Thoracic aorta (tissue), 2 donors: ENCODE data around the gene SLC39A10. TPM values are rescaled to one million over a fixed set of nuclear protein-coding genes. Genes with fewer than 3 reads are reported as not detected.

Experiments
- ATAC-seq: fragments of 150-250 bp; one replicate; pipeline ENCODE4 v1.8.0; 2017; ENCODE audit warnings: low read depth; ENCODE audit not compliant: insufficient number of reproducible peaks, low FRiP score
- DNase-seq: peaks from one replicate; pipeline ENCODE4 v3.0.0-alpha.2; 2020; ENCODE audit warnings: low spot score
- H3K27ac ChIP-seq, 2 donors: fragments of 200-600 bp; sonication (generic); 1 replicate in 1 of 2; 2 replicates in 1 of 2; pipeline ENCODE4 v1.5.1; 2016; ENCODE audit warnings: mild to moderate bottlenecking in 2 of 2, moderate library complexity in 2 of 2
- H3K27me3 ChIP-seq: fragments of 200-600 bp; sonication (generic); replicated peaks from 2 replicates; pipeline ENCODE4 v1.6.0; 2016; ENCODE audit warnings: mild to moderate bottlenecking; ENCODE audit not compliant: insufficient read depth
- H3K36me3 ChIP-seq: fragments of 200-600 bp; sonication (generic); one replicate; pipeline ENCODE4 v1.5.1; 2016
- H3K4me1 ChIP-seq, 2 donors: fragments of 200-600 bp; sonication (generic); 1 replicate in 1 of 2; 2 replicates in 1 of 2; pipeline versions ENCODE4 v1.5.1 to v1.6.0; 2016; ENCODE audit warnings: low read depth in 2 of 2, mild to moderate bottlenecking in 1 of 2; ENCODE audit not compliant: control insufficient read depth in 1 of 2
- H3K4me3 ChIP-seq: fragments of 200-600 bp; sonication (generic); 2 replicates; pipeline ENCODE4 v1.5.1; 2016; ENCODE audit warnings: mild to moderate bottlenecking
- H3K9me3 ChIP-seq: fragments of 200-600 bp; sonication (generic); 2 replicates; pipeline ENCODE4 v1.5.1; 2016
- total RNA-seq, 2 donors: library from RNA; depleted of rRNA; stranded (reverse); fragments of >200 nt; gene quantifications; one replicate each; pipeline versions ENCODE4 v1.1.0 to v1.2.3, GENCODE V29; 2016
- TF ChIP-seq, protein P1 (sequence below): fragments of 200-600 bp; sonication (generic); IDR thresholded peaks from one replicate; pipeline ENCODE4 v1.5.1; 2019; ENCODE audit warnings: antibody characterized with exemption

SLC39A10 gene
- total RNA-seq, 2 donors from 2014 or later = 12.5 to 13.1 TPM

DNA sequence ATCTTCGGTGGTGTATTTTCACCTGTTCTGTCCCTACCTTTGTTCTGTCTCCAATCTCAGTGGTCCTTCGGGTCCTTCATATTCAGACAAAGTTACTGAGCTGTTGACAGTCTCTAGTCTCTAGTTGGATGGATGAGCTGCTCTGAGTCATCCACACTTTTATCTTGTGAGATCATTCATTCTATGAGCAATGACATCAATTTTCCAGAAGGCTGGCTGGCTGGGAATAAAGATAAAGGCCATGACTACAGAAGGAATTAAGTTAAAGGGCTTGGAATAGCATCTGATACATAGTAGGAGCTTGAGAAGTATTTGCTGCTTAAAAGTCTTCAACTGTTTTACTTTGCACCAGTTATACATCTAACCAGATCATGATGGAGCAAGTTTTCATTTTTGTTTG, 43.1 kb upstream of the SLC39A10 start:
- Histone ChIP-seq H3K4me1 (peaks cover 10 to 14% of the 10 kb centered on the region in 2 donors), H3K27me3 (no peaks in the 10 kb centered on the region), H3K36me3 (no peaks in the 10 kb centered on the region), H3K27ac (no peak overlapping the region), H3K4me3 (no peak overlapping the region), H3K9me3 (no peaks in the 10 kb centered on the region)
- TF ChIP-seq, protein P1, sequence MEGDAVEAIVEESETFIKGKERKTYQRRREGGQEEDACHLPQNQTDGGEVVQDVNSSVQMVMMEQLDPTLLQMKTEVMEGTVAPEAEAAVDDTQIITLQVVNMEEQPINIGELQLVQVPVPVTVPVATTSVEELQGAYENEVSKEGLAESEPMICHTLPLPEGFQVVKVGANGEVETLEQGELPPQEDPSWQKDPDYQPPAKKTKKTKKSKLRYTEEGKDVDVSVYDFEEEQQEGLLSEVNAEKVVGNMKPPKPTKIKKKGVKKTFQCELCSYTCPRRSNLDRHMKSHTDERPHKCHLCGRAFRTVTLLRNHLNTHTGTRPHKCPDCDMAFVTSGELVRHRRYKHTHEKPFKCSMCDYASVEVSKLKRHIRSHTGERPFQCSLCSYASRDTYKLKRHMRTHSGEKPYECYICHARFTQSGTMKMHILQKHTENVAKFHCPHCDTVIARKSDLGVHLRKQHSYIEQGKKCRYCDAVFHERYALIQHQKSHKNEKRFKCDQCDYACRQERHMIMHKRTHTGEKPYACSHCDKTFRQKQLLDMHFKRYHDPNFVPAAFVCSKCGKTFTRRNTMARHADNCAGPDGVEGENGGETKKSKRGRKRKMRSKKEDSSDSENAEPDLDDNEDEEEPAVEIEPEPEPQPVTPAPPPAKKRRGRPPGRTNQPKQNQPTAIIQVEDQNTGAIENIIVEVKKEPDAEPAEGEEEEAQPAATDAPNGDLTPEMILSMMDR = no peak
- no peak for ATAC-seq
- no peak for DNase-seq

DNA sequence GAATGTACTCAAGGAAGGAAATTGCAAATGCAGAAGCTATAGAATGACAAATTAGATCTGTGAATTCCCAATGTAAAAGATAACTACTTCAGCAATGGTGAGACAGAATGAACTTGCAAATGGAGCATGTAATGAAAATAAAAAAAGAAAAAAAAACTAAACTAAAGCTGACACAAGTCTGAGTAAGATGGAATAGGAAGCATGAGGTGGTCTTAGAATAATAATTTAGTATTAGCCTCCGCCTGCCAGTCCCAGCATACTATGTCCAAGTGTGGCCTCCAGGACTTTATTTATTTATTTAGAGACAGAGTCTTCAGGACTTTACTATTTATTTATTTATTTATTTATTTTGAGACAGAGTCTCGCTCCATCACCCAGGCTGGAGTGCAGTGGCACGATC, 37.4 kb upstream of the SLC39A10 start:
- H3K27ac ChIP-seq = no peak overlapping the region
- no peaks in the 10 kb centered on the region for H3K9me3 ChIP-seq
- H3K36me3 ChIP-seq = no peaks in the 10 kb centered on the region
- TF ChIP-seq, protein P1 = no peak
- DNase-seq (no peak), ATAC-seq (no peak)
- no peaks in the 10 kb centered on the region for H3K27me3 ChIP-seq
- H3K4me1 ChIP-seq = no peaks in the 10 kb centered on the region
- H3K4me3 ChIP-seq = no peak overlapping the region

GRCh38 chr2:195620501-195620900, 36.5 kb upstream of the SLC39A10 start:
- TF ChIP-seq, protein P1 = no peak
- no peaks in the 10 kb centered on the region for H3K9me3 ChIP-seq
- no peaks in the 10 kb centered on the region for H3K4me1 ChIP-seq
- no peak overlapping the region for H3K27ac ChIP-seq
- no peak overlapping the region for H3K4me3 ChIP-seq
- DNase-seq = no peak
- no peaks in the 10 kb centered on the region for H3K27me3 ChIP-seq
- ATAC-seq = no peak
- H3K36me3 ChIP-seq = no peaks in the 10 kb centered on the region

DNA sequence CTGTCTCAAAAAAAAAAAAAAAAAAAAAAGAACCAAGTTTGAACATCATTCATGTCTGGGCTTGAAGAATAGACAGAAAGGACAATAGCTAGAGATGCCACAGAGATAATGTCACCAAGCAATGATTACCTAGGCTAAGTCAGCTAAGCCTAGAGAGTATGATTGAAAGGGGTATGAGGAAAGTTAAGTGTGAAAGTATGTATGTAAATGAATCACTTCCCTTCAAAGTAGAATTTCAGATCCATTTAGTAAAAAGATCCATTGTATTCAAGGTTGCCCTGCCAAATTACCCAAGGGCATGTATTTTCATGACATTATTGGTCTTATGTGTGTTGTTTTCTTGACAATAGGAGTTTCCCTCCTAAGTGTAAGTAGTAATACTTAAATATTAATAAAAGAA, 34.1 kb upstream of the SLC39A10 start:
- H3K36me3 ChIP-seq = no peaks in the 10 kb centered on the region
- H3K9me3 ChIP-seq = no peaks in the 10 kb centered on the region
- DNase-seq (no peak), ATAC-seq (no peak)
- no peak overlapping the region for H3K4me3 ChIP-seq
- no peaks in the 10 kb centered on the region for H3K4me1 ChIP-seq
- no peak overlapping the region for H3K27ac ChIP-seq
- TF ChIP-seq, protein P1 = no peak
- no peaks in the 10 kb centered on the region for H3K27me3 ChIP-seq

GRCh38 chr2:195626507-195626906, 30.5 kb upstream of the SLC39A10 start:
- ATAC-seq (no peak), DNase-seq (no peak)
- Histone ChIP-seq H3K27me3 (no peaks in the 10 kb centered on the region), H3K36me3 (no peaks in the 10 kb centered on the region), H3K9me3 (no peaks in the 10 kb centered on the region), H3K4me1 (no peaks in the 10 kb centered on the region), H3K4me3 (no peak overlapping the region), H3K27ac (no peak overlapping the region)
- TF ChIP-seq, protein P1 = no peak
